Hematopoietic multipotent progenitor cell treated with erythropoietin and hydrocortisone succinate and interleukin-3 and kit ligand, for 17 days (in vitro differentiated cells): ENCODE results near the gene NRXN3.

Experiments used
- DNase-seq: peaks from one replicate; pipeline ENCODE4 v3.0.0-alpha.2; 2015; ENCODE audit warnings: low spot score

The NRXN3 gene

GRCh38 chr14:78823035-78823434 lies 652.9 kb downstream of the NRXN3 start:
- DNase-seq: no peak

GRCh38 chr14:78823516-78823915 lies 653.3 kb downstream of the NRXN3 start:
- DNase-seq: no peak

GRCh38 chr14:78829274-78829673 lies 659.1 kb downstream of the NRXN3 start:
- no peak for DNase-seq

GRCh38 chr14:78834766-78835451 lies 664.7 kb downstream of the NRXN3 start:
- DNase-seq: no peak

GRCh38 chr14:78835909-78836308 lies 665.7 kb downstream of the NRXN3 start:
- DNase-seq: no peak

- no peak for DNase-seq
Observed at GRCh38 chr14:78836777-78837176, 666.6 kb downstream of the NRXN3 start.

- no peak for DNase-seq
Observed at GRCh38 chr14:78838959-78839358, 668.8 kb downstream of the NRXN3 start.

- no peak for DNase-seq
Observed at GRCh38 chr14:78840898-78841297, 670.7 kb downstream of the NRXN3 start.

- DNase-seq: no peak
Observed at GRCh38 chr14:78847801-78848200, 677.6 kb downstream of the NRXN3 start.

- DNase-seq: peak; percentile 12
Observed at GRCh38 chr14:78848234-78848820, 678.2 kb downstream of the NRXN3 start.

GRCh38 chr14:78849952-78850351 lies 679.8 kb downstream of the NRXN3 start:
- DNase-seq: no peak

GRCh38 chr14:78851189-78851588 lies 681.0 kb downstream of the NRXN3 start:
- no peak for DNase-seq

GRCh38 chr14:78852040-78852439 lies 681.9 kb downstream of the NRXN3 start:
- DNase-seq: no peak

- DNase-seq: no peak
Observed at GRCh38 chr14:78857974-78858373, 687.8 kb downstream of the NRXN3 start.

GRCh38 chr14:78863143-78863542 lies 693.0 kb downstream of the NRXN3 start:
- DNase-seq: no peak

- no peak for DNase-seq
Observed at GRCh38 chr14:78872837-78873236, 702.7 kb downstream of the NRXN3 start.

GRCh38 chr14:78873581-78873980 lies 703.4 kb downstream of the NRXN3 start:
- no peak for DNase-seq

GRCh38 chr14:78875049-78875448 lies 704.9 kb downstream of the NRXN3 start:
- DNase-seq: no peak

- DNase-seq: no peak
Observed at GRCh38 chr14:78885884-78886283, 715.7 kb downstream of the NRXN3 start.

GRCh38 chr14:78897443-78897842 lies 727.3 kb downstream of the NRXN3 start:
- no peak for DNase-seq

- peak; percentile 6 for DNase-seq
Observed at GRCh38 chr14:78902010-78902623, 731.9 kb downstream of the NRXN3 start.

- DNase-seq: no peak
Observed at GRCh38 chr14:78904094-78904493, 733.9 kb downstream of the NRXN3 start.

GRCh38 chr14:78917462-78917861 lies 747.3 kb downstream of the NRXN3 start:
- no peak for DNase-seq

- no peak for DNase-seq
Observed at GRCh38 chr14:78921856-78922255, 751.7 kb downstream of the NRXN3 start.
